Activated T-cell treated with anti-CD3 and anti-CD28 coated beads, Interleukin-2, amount 50 U/mL, for 4 hours (primary cell): ENCODE measurements around the gene PAFAH2. TPM values are rescaled to one million over a fixed set of nuclear protein-coding genes. Genes with fewer than 3 reads are reported as not detected.

ENCODE experiments used
- ATAC-seq, 2 donors: fragments of 200-7000 bp; cut with Tn5 transposase; one replicate each; pipeline ENCODE4 v1.10.0; 2021
- DNase-seq: peaks from one replicate; pipeline ENCODE4 v3.0.0-alpha.2; 2020
- H3K27me3 Mint-ChIP-seq: one replicate; pipeline ENCODE4 v1.8.0; 2021; ENCODE audit warnings: low read depth, mixed read lengths
- H3K36me3 Mint-ChIP-seq: one replicate; pipeline ENCODE4 v1.8.0; 2022; ENCODE audit warnings: mixed read lengths; ENCODE audit not compliant: insufficient read depth
- H3K4me1 Mint-ChIP-seq: one replicate; pipeline ENCODE4 v1.8.0; 2021; ENCODE audit warnings: low read depth, mixed read lengths
- H3K4me3 Mint-ChIP-seq: one replicate; pipeline ENCODE4 v1.8.0; 2021; ENCODE audit warnings: mild to moderate bottlenecking, moderate library complexity, mixed read lengths
- H3K9me3 Mint-ChIP-seq: one replicate; pipeline ENCODE4 v1.8.0; 2021; ENCODE audit warnings: mixed read lengths
- total RNA-seq, 3 donors: library from RNA; stranded (reverse); gene quantifications; one replicate each; pipeline ENCODE4 v1.2.1, GENCODE V29; 2021

PAFAH2 gene
- total RNA-seq, 3 donors from 2014 or later, result 7.1 to 10.4 (median 8.3) TPM

GRCh38 chr1:26035959-26036755, 38.3 kb upstream of the PAFAH2 start:
- Mint-ChIP-seq H3K4me3 (peak overlapping the region; percentile 93), H3K27me3 (peaks cover 2% of the 10 kb centered on the region), H3K36me3 (no peaks in the 10 kb centered on the region), H3K9me3 (no peaks in the 10 kb centered on the region), H3K4me1 (peaks cover 15% of the 10 kb centered on the region)
- DNase-seq, result peak; percentile 72
- ATAC-seq, result peak; percentile 78 to 80

GRCh38 chr1:26035203-26035958, 37.5 kb upstream of the PAFAH2 start:
- H3K36me3 Mint-ChIP-seq, result no peaks in the 10 kb centered on the region
- H3K9me3 Mint-ChIP-seq, result no peaks in the 10 kb centered on the region
- H3K4me3 Mint-ChIP-seq, result peak overlapping the region; percentile 93
- ATAC-seq, result peak; percentile 96 to 98
- DNase-seq, result peak; percentile 92
- H3K27me3 Mint-ChIP-seq, result peaks cover 9% of the 10 kb centered on the region
- H3K4me1 Mint-ChIP-seq, result peaks cover 15% of the 10 kb centered on the region

GRCh38 chr1:26034504-26035202, 36.8 kb upstream of the PAFAH2 start:
- Mint-ChIP-seq H3K4me3 (peak overlapping the region; percentile 93), H3K4me1 (peaks cover 15% of the 10 kb centered on the region), H3K27me3 (peaks cover 9% of the 10 kb centered on the region), H3K9me3 (no peaks in the 10 kb centered on the region), H3K36me3 (no peaks in the 10 kb centered on the region)
- no peak for ATAC-seq
- DNase-seq, result no peak

GRCh38 chr1:26032656-26033357, 34.9 kb upstream of the PAFAH2 start:
- ATAC-seq, result no peak
- no peak for DNase-seq
- Mint-ChIP-seq H3K9me3 (no peaks in the 10 kb centered on the region), H3K4me3 (no peak overlapping the region), H3K4me1 (peaks cover 15% of the 10 kb centered on the region), H3K36me3 (no peaks in the 10 kb centered on the region), H3K27me3 (peaks cover 9% of the 10 kb centered on the region)

- no peak for DNase-seq
- H3K36me3 Mint-ChIP-seq, result no peaks in the 10 kb centered on the region
- no peaks in the 10 kb centered on the region for H3K9me3 Mint-ChIP-seq
- no peak overlapping the region for H3K4me3 Mint-ChIP-seq
- no peak for ATAC-seq
- H3K4me1 Mint-ChIP-seq, result peaks cover 15% of the 10 kb centered on the region
- H3K27me3 Mint-ChIP-seq, result peaks cover 9% of the 10 kb centered on the region
These were observed 33.9 kb upstream of the PAFAH2 start for GRCh38 chr1:26031611-26032220.

- no peak for DNase-seq
- H3K4me1 Mint-ChIP-seq, result peaks cover 14% of the 10 kb centered on the region
- ATAC-seq, result no peak
- H3K36me3 Mint-ChIP-seq, result no peaks in the 10 kb centered on the region
- H3K4me3 Mint-ChIP-seq, result no peak overlapping the region
- peaks cover 9% of the 10 kb centered on the region for H3K27me3 Mint-ChIP-seq
- no peaks in the 10 kb centered on the region for H3K9me3 Mint-ChIP-seq
These were observed 33.3 kb upstream of the PAFAH2 start for GRCh38 chr1:26031196-26031595.

GRCh38 chr1:26029864-26030481, 32.1 kb upstream of the PAFAH2 start:
- no peak for DNase-seq
- Mint-ChIP-seq H3K4me1 (peaks cover 7% of the 10 kb centered on the region), H3K27me3 (peaks cover 9% of the 10 kb centered on the region), H3K36me3 (no peaks in the 10 kb centered on the region), H3K4me3 (no peak overlapping the region), H3K9me3 (no peaks in the 10 kb centered on the region)
- no peak for ATAC-seq

- peaks cover 9% of the 10 kb centered on the region for H3K27me3 Mint-ChIP-seq
- no peaks in the 10 kb centered on the region for H3K36me3 Mint-ChIP-seq
- ATAC-seq (no peak), DNase-seq (no peak)
- H3K4me3 Mint-ChIP-seq, result no peak overlapping the region
- peaks cover under 1% of the 10 kb centered on the region for H3K4me1 Mint-ChIP-seq
- no peaks in the 10 kb centered on the region for H3K9me3 Mint-ChIP-seq
These were observed 31.4 kb upstream of the PAFAH2 start for GRCh38 chr1:26029054-26029863.

GRCh38 chr1:26028490-26028980, 30.7 kb upstream of the PAFAH2 start:
- H3K9me3 Mint-ChIP-seq, result no peaks in the 10 kb centered on the region
- H3K36me3 Mint-ChIP-seq, result no peaks in the 10 kb centered on the region
- no peak overlapping the region for H3K4me3 Mint-ChIP-seq
- no peak for DNase-seq
- H3K27me3 Mint-ChIP-seq, result peaks cover 7% of the 10 kb centered on the region
- no peak for ATAC-seq
- no peaks in the 10 kb centered on the region for H3K4me1 Mint-ChIP-seq

GRCh38 chr1:26027716-26028489, 30.0 kb upstream of the PAFAH2 start:
- no peaks in the 10 kb centered on the region for H3K36me3 Mint-ChIP-seq
- H3K27me3 Mint-ChIP-seq, result peaks cover 7% of the 10 kb centered on the region
- no peaks in the 10 kb centered on the region for H3K4me1 Mint-ChIP-seq
- H3K4me3 Mint-ChIP-seq, result no peak overlapping the region
- ATAC-seq (peak in 1 of 2 donors; percentile 40), DNase-seq (no peak)
- H3K9me3 Mint-ChIP-seq, result no peaks in the 10 kb centered on the region

GRCh38 chr1:26025517-26025916, 27.7 kb upstream of the PAFAH2 start:
- Mint-ChIP-seq H3K9me3 (no peaks in the 10 kb centered on the region), H3K4me1 (no peaks in the 10 kb centered on the region), H3K4me3 (no peak overlapping the region), H3K36me3 (no peaks in the 10 kb centered on the region), H3K27me3 (peaks cover 3% of the 10 kb centered on the region)
- ATAC-seq (no peak), DNase-seq (no peak)

- peaks cover 2% of the 10 kb centered on the region for H3K4me1 Mint-ChIP-seq
- H3K9me3 Mint-ChIP-seq, result no peaks in the 10 kb centered on the region
- no peak for DNase-seq
- no peak for ATAC-seq
- no peak overlapping the region for H3K4me3 Mint-ChIP-seq
- peaks cover 5% of the 10 kb centered on the region for H3K27me3 Mint-ChIP-seq
- no peaks in the 10 kb centered on the region for H3K36me3 Mint-ChIP-seq
These were observed 27.2 kb upstream of the PAFAH2 start for GRCh38 chr1:26025060-26025459.
